ENCODE measurements around the gene PLA2G4B. TPM values are rescaled to one million over a fixed set of nuclear protein-coding genes. Genes with fewer than 3 reads are reported as not detected.

PLA2G4B gene
- total RNA-seq, 1 experiment from 2014 or later, result not detected

DNA sequence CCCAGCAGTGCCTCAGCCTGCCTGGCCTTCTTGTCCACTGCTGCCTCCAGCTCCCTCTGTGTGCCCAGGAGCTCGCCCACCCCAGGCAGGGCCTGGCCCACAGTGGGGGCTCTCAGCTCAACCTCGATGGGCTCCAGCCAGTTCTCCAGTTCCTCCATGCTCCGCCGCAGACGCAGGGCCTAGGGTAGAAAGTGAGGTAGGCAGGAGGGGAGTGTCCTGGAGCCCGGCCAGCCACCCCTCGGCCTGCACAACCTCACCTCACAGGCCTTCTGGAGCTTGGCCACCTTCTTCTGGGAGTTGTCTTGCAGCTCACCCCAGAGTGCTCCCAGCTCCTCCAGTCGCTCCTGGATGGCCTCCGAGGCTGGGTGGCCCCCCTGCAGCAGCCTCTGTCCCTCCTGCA lies 18.7 kb downstream of the PLA2G4B start:
- no peak for DNase-seq (ENCODE audit: low read depth)
- in situ Hi-C loops (cut with HindIII; ENCODE audit: low pct_unique_long_range_greater_than_20kb, low sequenced_read_pairs), result no loop called here

DNA sequence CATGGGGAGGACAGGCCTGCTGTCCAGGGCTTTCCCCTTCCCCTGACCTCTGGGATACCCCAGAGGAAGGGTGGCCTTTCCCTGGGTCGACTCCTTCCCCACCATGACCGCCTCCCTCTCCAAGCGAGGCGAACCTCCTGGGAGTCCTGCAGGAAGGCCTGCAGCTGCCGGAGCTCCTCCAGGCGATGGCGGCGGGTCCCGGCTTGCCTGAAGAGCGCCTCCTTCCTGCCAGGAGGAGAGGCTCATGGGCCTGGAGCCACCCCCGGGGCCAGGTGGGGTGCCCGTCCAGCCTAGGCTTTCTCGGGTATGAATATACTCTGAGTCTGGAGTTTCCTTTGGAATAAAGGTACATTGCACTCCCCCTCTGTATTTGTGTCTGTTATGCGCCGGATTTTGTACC lies 20.1 kb downstream of the PLA2G4B start:
- in situ Hi-C loops (cut with HindIII; ENCODE audit: low pct_unique_long_range_greater_than_20kb, low sequenced_read_pairs), result no loop called here
- DNase-seq (ENCODE audit: low read depth), result no peak

DNA sequence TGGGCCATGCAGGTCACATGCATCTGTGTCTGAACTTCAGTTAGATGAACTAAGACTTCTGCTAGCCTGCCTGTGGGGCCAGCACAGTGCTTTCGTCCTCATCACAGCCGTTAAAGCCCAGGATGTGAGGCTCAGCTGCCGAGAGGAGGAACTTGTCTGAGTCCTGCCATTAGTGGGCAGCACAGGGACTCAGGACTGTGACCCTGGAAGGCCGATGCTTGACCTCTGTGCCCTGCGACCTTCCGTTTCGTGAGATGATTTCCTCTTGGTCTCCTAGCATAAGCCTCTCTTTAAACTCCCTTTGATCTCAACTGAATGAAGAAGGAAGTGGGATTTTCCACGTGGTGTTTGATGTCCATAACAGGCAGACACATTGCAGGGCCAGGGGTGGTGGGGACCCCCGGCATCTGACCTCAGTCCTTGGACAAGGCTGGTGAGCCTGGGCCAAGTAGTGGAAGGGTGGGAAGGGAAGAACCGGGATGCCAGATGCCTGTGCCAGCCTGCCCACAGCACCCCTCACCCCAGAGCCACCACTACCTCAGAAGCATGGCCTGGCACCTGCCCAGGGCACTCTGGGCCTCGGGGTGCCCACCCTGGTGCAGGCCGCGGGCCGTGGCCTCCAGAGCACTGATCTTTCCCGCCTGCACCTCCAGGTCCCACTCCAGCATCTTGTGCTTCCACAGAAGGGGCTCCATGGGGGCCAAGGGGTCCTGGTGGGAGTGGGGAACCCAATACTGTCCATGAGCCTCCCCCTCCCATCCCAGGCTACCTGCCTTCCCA lies 21.6 kb downstream of the PLA2G4B start:
- DNase-seq (ENCODE audit: low read depth), result no peak
- in situ Hi-C loops (cut with HindIII; ENCODE audit: low pct_unique_long_range_greater_than_20kb, low sequenced_read_pairs), result no loop called here

DNA sequence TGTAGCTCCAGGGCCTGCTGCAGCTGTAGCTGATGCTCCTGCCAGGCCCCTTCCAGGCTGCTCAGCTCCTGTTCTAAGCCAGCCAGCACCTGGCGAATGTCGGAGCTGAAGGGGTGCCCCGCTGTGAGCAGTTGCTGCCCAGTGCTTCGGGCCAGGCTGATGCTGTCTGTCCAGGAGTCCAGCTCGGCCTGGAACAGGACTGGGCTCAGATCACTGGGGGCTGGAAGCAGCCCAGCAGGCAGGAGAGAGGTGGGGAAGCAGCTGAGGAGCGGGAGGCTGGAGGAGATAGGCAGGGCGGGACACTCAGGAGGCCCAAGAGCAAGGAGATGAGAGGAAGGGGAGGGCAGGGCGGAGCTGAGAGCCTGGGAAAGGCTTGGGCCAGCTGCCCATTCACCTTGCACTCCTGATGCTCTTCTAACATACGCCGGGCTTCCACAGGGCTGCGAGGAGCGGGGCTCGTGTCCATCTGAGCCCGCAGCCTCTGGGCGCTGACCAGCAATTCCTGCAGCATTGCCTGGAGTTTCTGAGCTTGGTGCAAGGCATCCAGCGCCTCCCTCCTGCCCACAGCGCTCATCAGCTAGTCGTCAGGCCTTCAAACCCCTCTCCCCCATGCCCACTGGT lies 23.2 kb downstream of the PLA2G4B start:
- no peak for DNase-seq (ENCODE audit: low read depth)
- in situ Hi-C loops (cut with HindIII; ENCODE audit: low pct_unique_long_range_greater_than_20kb, low sequenced_read_pairs), result no loop called here

DNA sequence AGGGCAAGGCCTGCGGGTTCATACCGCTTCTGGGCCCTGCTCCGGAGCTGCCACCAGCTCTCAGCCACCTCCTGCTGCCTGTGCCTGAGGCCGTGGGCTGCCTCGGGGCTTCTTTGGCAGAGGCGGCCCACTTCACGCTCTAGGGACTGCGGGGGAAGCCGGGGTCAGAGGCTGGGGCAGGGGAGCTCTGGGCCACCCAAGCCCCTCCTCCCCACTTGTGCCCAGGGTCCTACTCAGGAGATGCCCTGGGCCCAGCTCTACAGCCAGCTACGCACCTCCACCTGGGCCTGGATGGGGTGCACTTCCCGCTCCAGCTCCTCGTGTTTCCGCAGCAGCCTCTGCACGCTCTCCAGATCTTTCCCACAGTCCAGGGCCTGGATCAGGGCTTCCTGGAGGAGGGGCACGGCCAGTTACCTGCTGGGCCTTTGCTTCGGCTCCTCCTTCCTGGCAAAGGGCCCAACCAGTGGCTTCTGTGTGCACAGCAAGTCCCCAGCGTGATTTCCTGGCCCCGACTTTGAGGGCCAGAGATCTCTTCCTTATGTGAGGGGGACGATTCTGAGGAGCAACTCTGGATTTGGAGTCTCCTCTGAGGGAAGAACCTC lies 24.0 kb downstream of the PLA2G4B start:
- no peak for DNase-seq (ENCODE audit: low read depth)
- in situ Hi-C loops (cut with HindIII; ENCODE audit: low pct_unique_long_range_greater_than_20kb, low sequenced_read_pairs), result no loop called here

DNA sequence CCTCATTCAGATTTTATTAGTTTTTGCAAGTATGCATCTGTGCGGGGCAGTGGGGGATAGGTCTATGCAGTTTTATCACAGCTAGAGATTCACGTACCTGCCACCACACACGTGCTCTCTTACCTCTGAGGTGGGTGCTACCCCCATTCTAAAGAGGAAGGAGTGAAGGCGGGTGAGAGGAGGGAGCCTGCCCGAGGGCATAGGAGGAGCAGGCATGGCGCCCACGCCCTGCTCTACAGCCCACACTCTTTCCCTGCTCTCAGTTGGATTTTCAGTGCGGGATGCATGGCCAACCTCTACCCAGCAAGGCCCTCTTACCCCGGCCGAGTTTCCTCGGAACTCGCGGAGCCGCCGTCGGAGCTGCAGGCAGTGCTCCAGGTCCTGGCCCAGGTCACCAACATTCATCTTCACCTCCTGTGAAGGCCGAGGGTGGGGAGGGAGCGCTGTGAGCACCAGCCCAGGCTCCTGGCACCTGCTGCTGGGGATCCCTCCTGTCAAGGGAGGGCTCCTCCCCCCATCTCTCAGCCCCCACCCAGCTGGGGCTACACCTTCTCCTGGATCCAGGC lies 26.9 kb downstream of the PLA2G4B start:
- DNase-seq (ENCODE audit: low read depth), result no peak
- in situ Hi-C loops (cut with HindIII; ENCODE audit: low pct_unique_long_range_greater_than_20kb, low sequenced_read_pairs), result no loop called here

DNA sequence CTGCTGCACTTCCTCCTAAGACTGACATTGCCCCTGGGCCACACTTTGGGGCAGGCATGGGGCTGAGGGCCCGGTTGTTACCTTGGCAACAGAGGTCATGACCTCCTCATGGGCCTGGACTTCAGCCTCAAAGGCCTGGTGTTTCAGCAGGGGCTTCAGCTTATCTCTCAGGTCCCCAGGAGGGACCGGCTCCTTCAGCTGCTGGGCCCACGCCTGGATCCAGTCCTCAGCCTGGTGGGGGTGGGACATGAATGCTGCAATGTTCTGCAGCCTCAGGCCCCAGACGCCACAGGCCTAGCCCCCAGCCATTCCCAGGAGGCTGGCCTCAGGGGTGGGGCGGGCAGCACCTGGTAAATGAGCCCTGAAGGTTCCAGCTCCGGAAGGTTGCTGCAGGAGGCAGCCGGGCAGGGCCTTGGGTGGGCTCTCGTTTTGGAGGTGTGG lies 27.6 kb downstream of the PLA2G4B start:
- no peak for DNase-seq (ENCODE audit: low read depth)
- in situ Hi-C loops (cut with HindIII; ENCODE audit: low pct_unique_long_range_greater_than_20kb, low sequenced_read_pairs), result no loop called here

DNA sequence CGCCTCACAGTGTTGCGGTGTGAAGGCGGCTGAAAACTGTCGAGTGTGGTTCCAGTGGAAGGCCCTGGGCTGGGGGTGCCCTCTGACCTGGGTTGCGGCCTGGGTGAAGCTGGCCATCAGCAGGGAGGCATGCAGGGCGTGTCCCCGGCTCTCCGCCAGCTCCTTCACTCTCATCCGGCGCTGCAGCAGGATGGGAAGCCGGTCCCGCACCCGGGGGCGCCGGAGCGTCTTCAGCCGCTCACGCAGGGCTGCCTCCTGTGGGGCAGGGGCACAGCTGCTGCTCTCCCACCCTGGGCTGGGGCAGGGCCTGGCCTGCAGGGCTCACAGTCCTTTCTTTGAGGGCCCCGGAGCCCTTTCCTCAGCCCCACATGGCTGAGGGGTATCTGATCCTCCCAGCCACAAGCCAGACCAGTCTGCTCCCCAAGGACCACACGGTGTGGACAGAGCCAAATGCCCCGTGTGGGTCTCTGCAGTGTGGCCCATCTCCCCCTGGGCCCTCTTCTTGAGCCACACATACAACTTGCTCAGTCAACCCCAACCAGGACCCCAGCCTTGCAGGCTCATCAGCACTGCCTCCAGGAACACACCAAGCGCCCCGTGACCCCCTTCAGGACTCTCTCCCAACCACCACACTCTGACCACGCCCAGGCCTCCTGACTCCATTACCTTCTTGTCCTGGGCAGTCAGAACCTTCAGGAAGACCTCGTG lies 28.4 kb downstream of the PLA2G4B start:
- no peak for DNase-seq (ENCODE audit: low read depth)
- in situ Hi-C loops (cut with HindIII; ENCODE audit: low pct_unique_long_range_greater_than_20kb, low sequenced_read_pairs), result no loop called here

DNA sequence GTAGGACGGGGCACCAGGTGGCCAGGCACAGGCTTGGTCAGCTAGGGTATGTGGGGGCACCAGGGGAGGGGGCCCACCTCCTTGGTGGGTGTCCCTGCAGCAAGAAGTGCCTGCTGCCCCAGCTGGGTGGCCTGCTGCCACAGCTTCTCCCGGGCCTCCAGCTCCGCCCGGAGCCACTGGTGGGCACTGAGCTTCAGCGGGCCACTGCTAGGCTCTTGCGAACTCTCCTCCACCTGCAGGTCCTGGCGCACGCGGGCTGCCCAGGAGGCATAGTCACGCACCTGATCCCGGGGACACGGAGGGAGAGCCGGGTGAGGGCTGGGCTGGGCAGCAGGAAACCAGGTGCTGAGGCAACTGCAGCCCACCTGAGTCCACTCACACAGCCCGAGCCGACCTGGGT lies 29.7 kb downstream of the PLA2G4B start:
- no peak for DNase-seq (ENCODE audit: low read depth)
- in situ Hi-C loops (cut with HindIII; ENCODE audit: low pct_unique_long_range_greater_than_20kb, low sequenced_read_pairs), result no loop called here

DNA sequence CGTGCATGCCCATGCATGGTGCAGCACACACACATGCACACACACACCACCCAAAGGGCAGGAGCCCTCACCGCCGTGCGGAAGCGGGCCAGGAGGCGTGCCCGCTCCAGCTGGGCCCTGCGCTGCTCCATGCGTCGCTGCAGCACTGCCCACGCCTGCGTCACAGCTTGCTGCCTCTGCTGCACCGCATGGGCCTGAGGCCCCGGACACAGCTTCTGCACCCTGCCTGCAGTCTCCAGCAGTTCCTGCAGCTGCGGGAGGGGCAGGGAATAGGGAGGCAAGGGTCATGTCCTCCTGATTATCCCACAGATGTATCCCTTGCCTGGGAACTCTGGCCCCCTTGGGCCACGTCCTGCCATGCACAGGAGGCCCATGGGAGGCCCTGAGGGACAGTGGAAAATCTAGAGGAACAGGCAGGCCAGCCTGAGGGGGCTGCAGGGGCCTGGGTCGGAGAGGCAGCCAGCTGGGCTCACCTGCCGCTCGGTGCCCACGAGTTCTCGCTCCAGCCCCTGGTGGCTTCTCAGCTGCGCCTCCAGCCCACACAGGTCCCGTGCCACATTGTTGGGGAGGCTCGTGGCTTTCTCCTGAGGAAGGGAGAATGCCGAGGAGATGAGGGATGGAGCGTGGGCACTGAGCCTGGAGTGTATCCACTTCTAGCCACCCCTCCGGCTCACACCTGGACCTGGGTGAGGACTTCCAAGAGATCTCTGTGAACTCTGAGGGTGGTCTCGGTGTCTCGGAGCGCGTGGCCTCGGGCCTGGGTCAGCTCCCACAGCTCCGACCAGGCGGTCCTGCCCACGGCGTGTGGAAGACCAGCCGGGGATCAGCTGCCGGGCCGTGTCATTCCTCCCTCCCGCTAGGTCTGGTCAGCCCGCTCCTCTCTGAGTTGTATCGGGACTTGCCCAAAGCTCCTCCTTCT lies 31.4 kb downstream of the PLA2G4B start:
- in situ Hi-C loops (cut with HindIII; ENCODE audit: low pct_unique_long_range_greater_than_20kb, low sequenced_read_pairs), result no loop called here
- no peak for DNase-seq (ENCODE audit: low read depth)

DNA sequence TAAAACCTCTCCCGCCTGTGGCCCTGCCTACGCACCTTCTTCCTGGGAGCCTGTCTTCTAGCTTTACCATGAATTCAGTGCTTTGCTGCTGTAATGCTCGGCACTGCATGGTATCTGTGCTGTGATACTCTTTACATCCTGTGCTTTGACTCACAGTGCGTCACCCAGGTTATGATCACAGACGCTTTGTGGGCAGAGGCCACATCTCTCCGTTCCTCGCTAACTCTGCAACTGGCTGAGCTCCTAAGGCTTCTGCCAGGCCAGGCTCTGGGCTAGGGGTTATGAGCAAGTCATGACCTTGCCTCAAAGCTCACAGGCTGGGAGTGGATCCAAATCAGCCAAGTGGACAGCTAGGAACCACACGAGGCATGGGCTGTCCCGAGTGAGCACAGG lies 32.0 kb downstream of the PLA2G4B start:
- DNase-seq (ENCODE audit: low read depth), result no peak
- in situ Hi-C loops (cut with HindIII; ENCODE audit: low pct_unique_long_range_greater_than_20kb, low sequenced_read_pairs), result no loop called here

DNA sequence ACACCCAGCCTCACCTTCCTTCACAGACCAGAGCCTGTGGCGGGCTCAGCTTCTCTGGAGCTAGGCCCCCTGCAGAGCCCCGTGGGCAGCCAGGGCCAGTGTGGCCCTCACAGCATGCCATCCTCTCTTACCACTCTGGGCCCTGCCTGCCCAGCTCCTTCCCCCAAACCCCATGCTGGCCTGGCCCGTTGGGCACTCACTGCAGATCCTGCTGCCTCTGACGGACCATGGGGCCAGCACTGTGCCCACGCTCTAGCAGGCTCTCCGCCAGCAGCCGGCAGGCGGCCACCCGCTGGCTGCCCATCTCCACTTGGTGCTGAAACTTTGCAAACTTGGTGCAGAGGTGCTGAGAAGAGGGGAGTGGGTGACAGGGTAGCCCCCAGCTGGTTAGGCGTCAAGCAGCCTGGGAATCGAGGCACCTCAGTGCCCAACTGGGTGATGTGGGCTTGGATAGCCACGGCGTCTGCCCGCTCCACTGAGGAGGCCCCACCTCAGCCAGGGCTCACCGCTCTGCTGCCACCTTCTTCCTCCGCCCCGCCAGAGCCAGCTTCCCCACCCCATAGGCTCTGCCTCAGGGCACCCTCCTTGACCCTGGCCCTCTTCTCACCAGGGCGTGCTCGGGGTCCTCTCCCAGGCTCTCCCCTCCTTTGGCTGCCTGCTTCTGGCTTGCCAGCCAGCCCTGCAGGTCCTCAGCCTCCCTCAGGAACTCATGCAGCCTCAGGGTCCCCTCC lies 32.7 kb downstream of the PLA2G4B start:
- no peak for DNase-seq (ENCODE audit: low read depth)
- in situ Hi-C loops (cut with HindIII; ENCODE audit: low pct_unique_long_range_greater_than_20kb, low sequenced_read_pairs), result no loop called here

DNA sequence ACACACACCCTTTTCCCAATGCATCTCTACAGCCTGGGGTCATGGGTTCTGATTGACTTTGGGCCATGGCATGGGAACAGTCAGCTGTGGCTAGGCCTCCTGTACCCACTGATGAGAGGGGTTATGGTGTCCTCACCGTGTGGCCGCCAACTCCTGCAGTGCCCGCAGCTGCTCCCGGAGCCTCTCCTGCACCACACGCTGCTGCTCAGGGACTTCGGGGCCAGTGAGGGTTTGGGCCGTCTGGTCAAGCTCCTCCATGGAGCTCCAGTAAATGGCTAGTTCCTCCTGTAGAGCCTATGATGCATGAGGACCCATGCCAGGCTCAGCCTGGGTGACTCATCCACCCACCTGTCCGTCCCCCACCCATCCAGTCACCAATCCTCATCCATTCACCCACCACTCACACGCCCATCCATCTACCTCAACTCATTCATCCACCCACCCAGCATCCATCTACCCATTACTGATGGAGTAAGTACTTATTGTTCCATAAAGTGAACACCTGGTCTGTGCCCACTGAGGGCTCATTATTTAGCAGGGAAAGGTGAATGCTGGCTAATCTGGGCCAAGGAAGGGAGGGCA lies 33.6 kb downstream of the PLA2G4B start:
- DNase-seq (ENCODE audit: low read depth), result no peak
- in situ Hi-C loops (cut with HindIII; ENCODE audit: low pct_unique_long_range_greater_than_20kb, low sequenced_read_pairs), result no loop called here

DNA sequence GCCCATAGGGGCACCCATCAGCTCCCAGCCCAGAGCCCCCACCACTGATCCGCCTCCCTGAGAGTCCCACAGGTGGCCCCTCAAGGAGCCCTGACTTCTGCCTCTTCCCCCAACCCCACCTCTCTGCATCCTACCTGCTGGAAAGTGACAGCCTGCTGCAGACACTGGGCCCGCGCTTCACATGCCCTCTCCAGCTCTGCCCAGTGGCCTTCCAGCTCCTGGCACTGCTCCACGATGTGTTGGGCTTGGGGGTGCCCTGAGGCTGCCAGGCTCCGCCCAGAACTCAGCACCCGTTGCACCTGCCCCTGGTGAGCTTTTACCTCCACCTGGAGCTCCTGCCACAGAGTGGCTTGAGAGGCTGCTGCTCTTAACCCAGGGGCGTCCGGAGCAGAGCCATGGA lies 35.1 kb downstream of the PLA2G4B start:
- no peak for DNase-seq (ENCODE audit: low read depth)
- in situ Hi-C loops (cut with HindIII; ENCODE audit: low pct_unique_long_range_greater_than_20kb, low sequenced_read_pairs), result no loop called here

DNA sequence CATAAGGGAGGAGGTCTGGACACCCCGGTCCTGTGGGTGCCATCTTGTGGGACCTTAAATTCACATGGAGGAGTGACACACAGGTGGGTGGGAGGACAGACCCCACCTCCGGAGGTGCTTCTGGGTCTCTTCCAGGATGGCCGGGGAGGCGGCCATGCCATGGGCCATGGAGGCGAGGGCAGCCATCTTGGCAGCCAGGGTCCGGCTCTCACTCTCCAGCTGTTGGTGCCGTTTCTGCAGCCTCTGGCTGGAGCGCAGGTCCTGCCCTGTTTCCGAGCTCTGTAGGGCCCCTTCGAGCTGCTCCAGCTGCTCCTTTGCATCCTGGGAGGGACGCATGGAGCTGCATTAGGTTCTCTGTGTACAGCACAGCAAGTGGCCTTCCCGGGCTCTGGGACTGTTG lies 36.1 kb downstream of the PLA2G4B start:
- in situ Hi-C loops (cut with HindIII; ENCODE audit: low pct_unique_long_range_greater_than_20kb, low sequenced_read_pairs), result no loop called here
- DNase-seq (ENCODE audit: low read depth), result no peak

DNA sequence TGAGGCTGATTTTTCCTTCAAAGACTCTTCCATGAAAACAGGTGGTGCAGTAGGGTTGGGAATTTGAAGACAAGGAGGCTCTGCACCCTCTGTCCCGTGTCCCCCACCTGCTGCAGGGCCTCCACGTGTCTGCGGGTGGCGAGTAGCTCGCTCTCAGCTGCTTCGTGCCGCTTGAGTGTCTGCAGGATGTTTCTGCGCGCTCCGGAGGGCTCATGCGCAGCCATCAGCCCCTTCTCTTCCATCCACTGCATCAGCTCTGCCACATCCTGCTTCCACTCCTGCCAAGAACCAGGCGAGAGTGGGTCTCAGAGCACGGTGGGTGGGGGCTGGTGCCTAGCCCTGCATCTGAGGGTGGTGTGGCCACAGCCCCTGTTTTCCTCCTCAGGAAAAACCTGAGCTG lies 37.4 kb downstream of the PLA2G4B start:
- no peak for DNase-seq (ENCODE audit: low read depth)
- in situ Hi-C loops (cut with HindIII; ENCODE audit: low pct_unique_long_range_greater_than_20kb, low sequenced_read_pairs), result no loop called here

DNA sequence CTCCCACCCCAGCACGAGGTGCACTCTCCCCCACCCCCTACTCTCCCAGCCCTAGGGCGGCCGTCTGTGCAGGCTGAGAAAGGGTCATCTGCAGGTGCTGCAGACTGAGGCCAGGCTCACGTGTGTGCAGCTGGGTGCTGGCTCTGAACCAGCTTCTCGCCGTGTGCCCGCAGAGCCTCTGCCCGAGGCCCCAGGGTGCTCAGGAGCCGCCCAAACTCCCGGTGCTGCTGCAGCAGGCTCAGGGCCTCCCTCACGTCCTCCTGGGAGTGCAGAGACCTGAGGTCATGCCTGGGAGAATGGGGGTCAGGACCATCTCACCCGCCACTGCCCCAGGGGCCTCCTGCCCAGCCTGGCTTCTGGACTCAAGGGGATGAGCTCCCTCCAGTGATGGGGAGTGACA lies 38.0 kb downstream of the PLA2G4B start:
- no peak for DNase-seq (ENCODE audit: low read depth)
- in situ Hi-C loops (cut with HindIII; ENCODE audit: low pct_unique_long_range_greater_than_20kb, low sequenced_read_pairs), result no loop called here

All from Caki2 (cell line).